HG02642 (cell line): Measurements from ENCODE around the gene FBRSL1.
A peak's percentile ranks its signal among the peaks of the same experiment; 100 is the strongest.

Source experiments
- ATAC-seq: cut with Tn5 transposase; IDR thresholded peaks from one replicate; pipeline ENCODE4 v1.9.1; 2021; ENCODE audit warnings: mild to moderate bottlenecking; ENCODE audit not compliant: unreplicated experiment, poor library complexity

The FBRSL1 gene

GRCh38 chr12:132481771-132482745 is 7.9 kb upstream of the FBRSL1 start:
- no peak for ATAC-seq

DNA sequence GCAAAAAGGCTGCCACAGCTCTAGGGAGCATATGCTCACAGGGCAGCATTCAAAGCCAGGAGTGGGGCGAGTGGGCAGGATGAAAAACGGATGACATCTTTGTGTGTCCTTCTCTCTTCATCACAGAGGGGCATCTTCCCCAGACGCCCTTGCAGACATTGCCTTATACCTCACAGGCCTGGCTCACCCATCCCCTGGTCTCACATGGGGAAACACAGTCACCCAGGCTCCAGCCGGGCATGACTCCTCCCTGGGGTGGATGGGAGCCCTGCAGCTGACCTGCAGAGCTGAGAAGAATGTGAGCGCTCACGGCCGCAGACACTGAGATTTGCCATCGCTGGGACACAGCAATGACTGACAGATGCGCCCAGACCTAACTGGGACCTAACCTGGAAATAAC is 7.2 kb upstream of the FBRSL1 start:
- ATAC-seq: no peak

GRCh38 chr12:132483208-132483607 is 6.7 kb upstream of the FBRSL1 start:
- no peak for ATAC-seq

DNA sequence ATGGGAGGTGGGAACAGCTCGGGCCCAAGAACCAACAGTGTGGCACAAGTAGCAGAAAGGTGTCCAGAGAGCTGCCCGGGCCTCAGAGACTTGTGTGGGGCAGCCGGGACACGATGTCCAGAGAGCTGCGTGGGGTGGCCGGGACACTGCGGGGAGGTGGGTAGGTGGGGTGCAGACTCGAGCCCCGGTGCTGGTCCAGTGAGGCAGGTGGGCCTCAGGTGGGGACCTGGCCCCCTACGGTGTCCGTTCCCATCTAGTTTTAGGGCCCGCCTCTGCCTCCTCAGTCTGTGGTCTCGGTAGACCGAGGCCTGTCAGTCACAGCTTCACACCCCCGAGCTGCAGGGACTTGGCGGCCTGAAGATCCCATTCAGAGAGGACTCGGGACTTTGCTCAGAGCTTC is 6.3 kb upstream of the FBRSL1 start:
- ATAC-seq: no peak

DNA sequence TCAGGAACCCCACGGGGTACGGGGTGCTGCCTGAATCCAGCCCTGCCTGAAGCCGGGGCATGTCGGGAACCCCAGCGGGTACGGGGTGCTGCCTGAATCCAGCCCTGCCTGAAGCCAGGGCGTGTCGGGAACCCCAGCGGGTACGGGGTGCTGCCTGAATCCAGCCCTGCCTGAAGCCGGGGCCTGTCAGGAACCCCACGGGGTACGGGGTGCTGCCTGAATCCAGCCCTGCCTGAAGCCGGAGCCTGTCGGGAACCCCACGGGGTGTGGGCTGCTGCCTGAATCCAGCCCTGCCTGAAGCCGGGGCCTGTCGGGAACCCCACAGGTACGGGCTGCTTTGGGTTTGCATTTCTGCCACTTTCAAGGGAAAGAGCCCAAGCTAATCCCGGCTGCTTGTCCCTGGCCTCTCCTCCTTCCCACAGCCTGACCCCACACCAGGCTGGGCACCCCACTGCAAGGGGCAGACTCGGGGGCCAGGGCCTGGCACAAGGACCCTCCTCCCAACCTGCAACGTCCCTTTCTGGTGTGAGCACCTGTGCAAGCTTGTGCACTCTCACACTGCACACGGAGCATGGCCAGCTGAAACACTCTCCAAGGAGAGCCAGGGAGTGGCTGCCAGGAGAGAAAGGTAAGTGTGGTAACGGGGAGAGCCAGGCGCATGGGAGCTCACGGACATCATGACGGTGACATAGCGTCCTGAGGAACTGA is 5.6 kb upstream of the FBRSL1 start:
- ATAC-seq: no peak

GRCh38 chr12:132484891-132485441 is 5.0 kb upstream of the FBRSL1 start:
- no peak for ATAC-seq

- no peak for ATAC-seq
Measured at GRCh38 chr12:132485619-132486018, 4.3 kb upstream of the FBRSL1 start.

DNA sequence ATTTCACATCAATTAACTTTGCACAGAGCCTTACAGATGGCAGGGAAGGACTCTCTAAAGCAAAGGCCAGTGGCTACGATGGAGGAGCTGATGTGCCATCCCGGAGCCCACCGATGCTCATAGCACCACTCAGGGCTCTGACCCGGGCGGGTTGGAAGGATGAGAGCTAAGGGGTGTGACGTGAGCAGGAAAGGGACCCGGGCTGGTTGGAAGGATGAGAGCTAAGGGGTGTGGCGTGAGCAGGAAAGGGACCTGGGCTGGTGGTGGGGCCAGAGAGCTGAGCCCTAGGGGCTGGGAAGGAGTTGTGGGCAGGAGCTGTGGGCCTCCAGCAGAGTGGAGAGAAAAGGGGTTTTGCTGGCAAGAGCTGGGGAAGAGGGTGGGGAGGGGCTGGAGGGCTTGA is 3.8 kb upstream of the FBRSL1 start:
- ATAC-seq: no peak

DNA sequence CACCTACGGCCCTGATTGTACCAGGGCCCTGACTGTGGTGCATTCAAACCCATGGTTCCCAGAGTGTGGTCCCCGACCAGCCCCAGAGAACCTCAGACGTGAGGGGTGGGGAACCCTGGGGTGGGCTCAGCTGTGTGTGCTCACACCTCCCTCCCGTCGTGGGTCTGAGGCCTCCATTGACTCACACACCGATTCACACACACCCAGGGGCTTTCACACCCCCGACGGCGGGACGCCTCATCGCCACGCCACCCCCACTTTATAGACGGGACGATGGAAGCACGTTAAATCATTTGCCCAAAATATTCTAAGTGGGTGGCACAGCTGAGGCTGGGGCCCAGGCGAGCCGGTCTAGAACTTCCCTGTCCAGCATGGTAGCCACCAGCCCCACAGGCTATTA is 3.4 kb upstream of the FBRSL1 start:
- no peak for ATAC-seq

DNA sequence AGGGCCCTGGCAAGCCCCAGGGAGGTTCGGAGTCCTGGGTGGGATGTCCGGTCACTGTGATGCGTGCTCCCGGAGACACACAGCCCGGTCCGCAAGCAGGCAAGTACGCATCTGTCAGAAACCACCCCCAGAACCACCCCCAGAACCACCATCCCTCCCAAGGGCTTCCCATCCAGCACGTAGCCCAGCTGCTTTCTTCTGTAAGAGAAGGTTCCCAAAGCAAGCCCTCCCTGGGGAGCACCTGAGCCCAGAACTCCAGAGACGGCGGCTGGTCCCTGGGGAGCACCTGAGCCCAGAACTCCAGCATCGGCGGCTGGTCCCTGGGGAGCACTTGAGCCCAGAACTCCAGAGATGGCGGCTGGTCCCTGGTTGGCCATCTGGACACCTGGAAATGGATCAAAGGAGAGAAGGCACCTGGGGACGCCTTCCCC is 2.6 kb upstream of the FBRSL1 start:
- ATAC-seq: no peak

- no peak for ATAC-seq
Measured at GRCh38 chr12:132488127-132489077, 1.5 kb upstream of the FBRSL1 start.

GRCh38 chr12:132489078-132489601 is 811 bp upstream of the FBRSL1 start:
- ATAC-seq: peak; percentile 27

DNA sequence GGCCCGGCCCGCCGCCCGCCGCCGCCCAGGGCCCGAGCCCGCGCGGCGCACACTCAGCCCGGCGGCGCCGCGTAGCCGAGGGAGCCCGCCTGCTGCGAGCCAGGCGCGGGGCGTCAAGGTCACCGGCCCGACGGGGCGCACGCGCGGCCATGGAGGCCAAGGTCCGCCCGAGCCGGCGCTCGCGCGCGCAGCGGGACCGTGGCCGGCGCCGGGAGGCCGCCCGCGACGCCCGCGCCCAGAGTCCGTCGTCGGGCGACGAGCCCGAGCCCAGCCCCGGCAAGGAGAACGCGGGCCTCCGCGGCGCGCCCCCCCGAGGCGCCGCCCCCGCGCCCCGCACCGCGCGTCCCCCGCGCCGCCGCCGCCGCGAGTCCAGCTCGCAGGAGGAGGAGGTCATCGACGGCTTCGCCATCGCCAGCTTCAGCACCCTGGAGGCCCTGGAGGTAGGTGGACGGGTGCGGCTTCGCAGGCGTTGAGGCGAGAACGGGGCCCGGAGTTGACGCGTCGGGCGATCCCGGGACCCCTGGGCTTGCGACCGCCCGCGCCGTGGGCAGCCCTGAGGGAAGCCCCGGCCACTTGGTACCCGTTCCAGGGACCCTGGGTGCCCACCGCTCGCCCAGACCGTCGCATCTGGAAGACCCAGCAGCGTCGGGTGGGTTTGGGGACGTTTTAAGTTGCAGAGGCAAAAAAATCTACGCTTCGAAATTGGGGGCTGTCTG is 629 bp downstream of the FBRSL1 start:
- no peak for ATAC-seq

DNA sequence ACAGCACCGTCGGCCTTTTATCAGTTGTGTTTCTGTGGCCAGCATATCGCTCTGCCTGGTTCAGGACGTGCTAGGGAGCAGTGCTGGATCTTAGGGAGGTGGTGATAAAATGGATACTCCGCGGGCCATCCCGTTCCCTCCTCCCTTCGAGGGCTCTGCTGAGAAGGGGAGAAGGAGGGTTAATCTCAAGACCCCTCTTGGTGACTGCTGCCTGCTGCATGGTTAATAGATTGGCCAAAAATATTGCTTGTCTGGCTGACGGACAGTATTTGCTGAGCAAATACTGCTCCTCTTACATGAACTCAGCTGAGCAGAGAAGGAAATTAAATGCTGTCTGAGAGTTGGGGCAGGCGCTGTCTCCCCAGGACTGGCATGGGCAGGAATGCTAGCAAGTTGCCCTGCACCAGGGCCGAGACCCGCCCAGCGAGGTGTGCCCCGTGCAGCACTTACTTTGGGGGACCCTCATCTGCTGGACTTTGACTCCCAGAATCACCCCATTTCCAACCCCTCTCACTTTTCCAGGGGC is 1.2 kb downstream of the FBRSL1 start:
- ATAC-seq: no peak

DNA sequence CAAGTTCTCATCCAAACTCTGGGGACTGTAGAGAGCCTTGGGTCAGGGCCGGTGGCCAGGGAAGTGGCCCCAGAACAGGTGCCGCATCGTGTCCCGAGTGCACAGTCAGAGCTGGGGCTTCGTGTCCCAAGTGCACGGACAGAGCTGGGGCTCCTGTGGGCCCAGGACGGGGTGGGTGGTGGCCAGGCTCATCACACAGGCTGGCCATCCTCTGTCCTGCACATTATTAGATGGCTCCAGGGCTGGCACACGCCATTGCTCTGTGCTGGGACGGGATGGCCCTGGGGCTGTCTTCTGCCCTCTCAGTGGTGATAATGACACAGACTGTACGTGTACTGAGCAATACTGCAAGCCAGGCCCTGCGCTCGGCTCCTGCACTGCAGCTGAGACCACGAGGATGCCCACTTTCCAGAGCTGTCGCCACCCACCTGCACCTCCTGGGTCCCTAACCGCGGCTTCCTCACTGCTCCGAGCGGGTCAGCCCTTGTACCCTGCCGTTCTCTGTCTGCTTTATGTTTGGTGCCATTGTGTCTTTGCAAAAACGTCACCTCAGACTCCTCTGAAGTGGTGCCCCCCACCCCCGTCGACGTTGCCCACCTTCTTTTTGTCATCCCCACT is 1.9 kb downstream of the FBRSL1 start:
- no peak for ATAC-seq

DNA sequence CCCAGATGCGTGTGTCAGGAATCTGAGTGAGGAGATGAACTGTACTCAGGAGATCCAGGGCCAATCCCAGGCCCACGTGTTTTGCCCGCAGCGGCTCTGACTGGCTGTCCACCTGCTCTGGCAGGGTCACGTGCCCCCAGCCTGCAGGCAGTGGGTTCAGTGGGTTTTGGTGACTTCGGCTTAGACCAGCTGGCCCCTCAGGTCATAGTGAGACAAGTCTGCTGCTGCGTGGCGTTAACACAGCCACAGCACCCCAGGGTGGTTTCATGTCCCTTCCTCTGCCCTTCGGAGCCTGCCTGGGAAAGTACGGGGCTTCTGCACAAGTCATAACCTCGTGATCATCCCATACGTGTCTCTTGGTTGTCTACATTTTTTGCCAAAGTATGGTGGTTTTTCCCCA is 2.6 kb downstream of the FBRSL1 start:
- ATAC-seq: no peak

DNA sequence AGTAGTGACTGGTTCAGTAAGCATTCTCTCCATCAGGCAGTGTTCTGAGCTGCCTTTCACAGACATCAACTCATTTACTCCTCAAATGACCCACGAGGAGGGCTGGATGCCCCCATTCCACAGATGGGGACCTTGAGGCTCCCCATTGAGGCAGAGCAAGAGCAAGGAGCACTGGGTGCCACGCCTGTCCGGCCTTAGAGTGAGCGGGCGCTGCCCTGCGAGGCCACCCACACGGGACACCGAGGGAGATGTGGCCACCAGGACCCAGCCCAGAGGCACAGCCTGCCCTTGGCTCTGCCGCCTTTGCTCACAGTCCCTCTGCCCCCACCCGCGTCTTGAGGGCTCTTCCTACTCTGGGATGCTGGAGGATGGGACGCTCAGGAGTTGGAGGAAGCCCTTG is 3.0 kb downstream of the FBRSL1 start:
- no peak for ATAC-seq

DNA sequence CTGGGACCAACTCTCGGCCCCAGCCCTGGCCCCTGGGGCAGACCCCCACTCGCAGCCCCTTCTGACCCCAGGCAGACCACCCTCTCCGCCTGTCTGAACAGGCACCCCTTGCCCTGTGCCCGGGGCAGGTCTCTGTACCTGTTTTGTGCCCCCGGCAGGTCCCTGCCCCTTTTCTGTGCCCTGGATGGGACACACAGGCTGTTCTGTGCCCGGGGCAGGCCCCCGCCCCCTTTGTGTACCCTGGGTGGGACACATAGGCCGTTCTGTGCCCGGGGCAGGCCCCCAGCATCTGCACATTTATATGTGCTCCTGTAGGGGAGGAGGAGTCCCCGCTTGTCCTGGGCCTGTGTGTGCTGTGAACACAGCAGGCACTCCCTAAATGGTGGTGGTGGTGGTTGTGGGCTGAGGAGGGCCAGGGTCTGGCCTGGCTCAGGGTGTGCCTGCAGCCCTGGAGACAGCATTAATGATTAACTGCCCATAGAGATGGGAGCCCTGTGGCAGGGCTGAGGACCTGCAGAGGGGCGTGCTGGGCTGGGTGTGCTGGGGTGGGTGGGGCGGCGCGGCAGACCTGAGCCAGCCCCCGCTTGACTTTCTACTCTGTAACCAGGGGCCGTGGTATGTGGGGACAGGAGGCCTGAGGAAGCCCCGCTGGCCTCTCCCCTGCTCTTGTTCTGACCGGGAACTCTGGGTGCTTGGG is 3.7 kb downstream of the FBRSL1 start:
- no peak for ATAC-seq
